OCI-LY1 (cell line): Measurements from ENCODE around the gene APOH.

ENCODE experiments used
- H2AFZ ChIP-seq: fragments of 200-600 bp; sonication (generic), shearing (Covaris generic); 2 replicates; pipeline ENCODE4 v1.6.0; 2014; ENCODE audit warnings: antibody characterized with exemption, mild to moderate bottlenecking, low read length
- H3F3A ChIP-seq: fragments of 200-600 bp; sonication (generic), shearing (Covaris generic); 2 replicates; pipeline ENCODE4 v1.6.0; 2014; ENCODE audit warnings: mild to moderate bottlenecking, antibody characterized with exemption, low read length, moderate library complexity; ENCODE audit not compliant: insufficient read depth
- H3K27ac ChIP-seq: fragments of 200-600 bp; sonication (generic); 2 replicates; pipeline ENCODE4 v1.5.1; 2014; ENCODE audit warnings: low read length, mixed run types, mild to moderate bottlenecking, low read depth; ENCODE audit not compliant: poor library complexity, severe bottlenecking
- H3K27me3 ChIP-seq: fragments of 200-600 bp; sonication (generic); 2 replicates; pipeline ENCODE4 v1.6.0; 2014; ENCODE audit warnings: antibody characterized with exemption, mild to moderate bottlenecking, low read length, moderate library complexity; ENCODE audit not compliant: insufficient read depth
- H3K36me3 ChIP-seq: fragments of 200-600 bp; sonication (generic); 2 replicates; pipeline ENCODE4 v1.6.1; 2014; ENCODE audit warnings: mild to moderate bottlenecking, antibody characterized with exemption, low read length, moderate library complexity, mixed read lengths; ENCODE audit not compliant: insufficient read depth
- H3K4me1 ChIP-seq: fragments of 200-600 bp; sonication (generic); 2 replicates; pipeline ENCODE4 v1.5.1; 2014; ENCODE audit warnings: mild to moderate bottlenecking, low read length, moderate library complexity; ENCODE audit not compliant: insufficient read depth, severe bottlenecking
- H3K4me2 ChIP-seq: fragments of 200-600 bp; sonication (generic), shearing (Covaris generic); 2 replicates; pipeline ENCODE4 v1.6.1; 2014; ENCODE audit warnings: low read length
- H3K4me3 ChIP-seq: fragments of 200-600 bp; sonication (generic); 2 replicates; pipeline ENCODE4 v1.5.1; 2014; ENCODE audit warnings: low read length, low read depth, mild to moderate bottlenecking, mixed read lengths; ENCODE audit not compliant: poor library complexity, severe bottlenecking
- H3K79me2 ChIP-seq: fragments of 200-600 bp; shearing (Covaris generic); 2 replicates; pipeline ENCODE4 v1.6.1; 2016; ENCODE audit warnings: mixed run types, low read length, mixed read lengths; ENCODE audit not compliant: insufficient read depth
- H3K9ac ChIP-seq: fragments of 200-600 bp; sonication (generic), shearing (Covaris generic); 2 replicates; pipeline ENCODE4 v1.6.1; 2014; ENCODE audit warnings: mild to moderate bottlenecking, low read length, mixed read lengths
- H3K9me2 ChIP-seq: fragments of 200-600 bp; sonication (generic), shearing (Covaris generic); 2 replicates; pipeline ENCODE4 v1.6.1; 2014; ENCODE audit warnings: low read depth, mild to moderate bottlenecking, low read length, mixed read lengths
- H3K9me3 ChIP-seq: fragments of 200-600 bp; shearing (Covaris generic); 2 replicates; pipeline ENCODE4 v1.6.1; 2014; ENCODE audit warnings: low read length, mixed read lengths
- H4K20me1 ChIP-seq: fragments of 200-600 bp; sonication (generic), shearing (Covaris generic); 2 replicates; pipeline ENCODE4 v1.6.0; 2016; ENCODE audit warnings: mild to moderate bottlenecking, low read length; ENCODE audit not compliant: insufficient read depth
- EZH2 ChIP-seq: fragments of 200-600 bp; sonication (generic), shearing (Covaris generic); IDR thresholded peaks from 2 replicates; pipeline ENCODE4 v1.8.0; 2017; ENCODE audit warnings: borderline replicate concordance, mixed run types, mild to moderate bottlenecking, antibody characterized with exemption, low read length, moderate library complexity, mixed read lengths
- TF ChIP-seq, protein P1 (sequence below): fragments of 200-600 bp; sonication (generic), shearing (Covaris generic); IDR thresholded peaks from 2 replicates; pipeline ENCODE4 v1.5.1; 2017; ENCODE audit warnings: mild to moderate bottlenecking, antibody characterized with exemption, low read length, moderate library complexity, mixed read lengths

Gene APOH

DNA sequence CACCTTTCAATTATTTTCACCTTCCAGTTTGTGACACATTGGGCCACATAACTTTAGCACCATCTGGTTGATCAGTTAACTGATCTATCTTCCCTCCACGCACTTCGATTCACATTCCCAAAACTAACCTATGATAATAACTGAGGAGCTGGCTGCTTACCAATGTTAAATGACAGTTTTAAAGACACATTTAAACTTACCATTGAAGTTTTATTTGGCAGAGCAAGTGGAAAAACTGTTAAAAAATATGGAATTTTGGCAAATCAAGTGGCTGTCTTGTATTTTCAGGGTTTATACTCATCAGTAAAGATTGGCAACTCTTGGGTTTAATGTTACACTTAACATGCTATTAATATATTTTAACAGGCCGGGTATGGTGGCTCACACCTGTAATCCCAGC is 5.4 kb upstream of the APOH start:
- Histone ChIP-seq H3K36me3 (no peaks in the 10 kb centered on the region), H3K27ac (no peak overlapping the region), H3K27me3 (no peaks in the 10 kb centered on the region), H3K9me3 (no peaks in the 10 kb centered on the region), H3K4me3 (no peak overlapping the region), H3K9ac (no peak overlapping the region), H3K9me2 (no peaks in the 10 kb centered on the region), H3F3A (no peaks in the 10 kb centered on the region), H3K4me1 (no peaks in the 10 kb centered on the region), H3K79me2 (no peaks in the 10 kb centered on the region), H4K20me1 (no peaks in the 10 kb centered on the region), H2AFZ (no peak overlapping the region), H3K4me2 (no peak overlapping the region)
- TF ChIP-seq EZH2 = no peak
- TF ChIP-seq, protein P1, sequence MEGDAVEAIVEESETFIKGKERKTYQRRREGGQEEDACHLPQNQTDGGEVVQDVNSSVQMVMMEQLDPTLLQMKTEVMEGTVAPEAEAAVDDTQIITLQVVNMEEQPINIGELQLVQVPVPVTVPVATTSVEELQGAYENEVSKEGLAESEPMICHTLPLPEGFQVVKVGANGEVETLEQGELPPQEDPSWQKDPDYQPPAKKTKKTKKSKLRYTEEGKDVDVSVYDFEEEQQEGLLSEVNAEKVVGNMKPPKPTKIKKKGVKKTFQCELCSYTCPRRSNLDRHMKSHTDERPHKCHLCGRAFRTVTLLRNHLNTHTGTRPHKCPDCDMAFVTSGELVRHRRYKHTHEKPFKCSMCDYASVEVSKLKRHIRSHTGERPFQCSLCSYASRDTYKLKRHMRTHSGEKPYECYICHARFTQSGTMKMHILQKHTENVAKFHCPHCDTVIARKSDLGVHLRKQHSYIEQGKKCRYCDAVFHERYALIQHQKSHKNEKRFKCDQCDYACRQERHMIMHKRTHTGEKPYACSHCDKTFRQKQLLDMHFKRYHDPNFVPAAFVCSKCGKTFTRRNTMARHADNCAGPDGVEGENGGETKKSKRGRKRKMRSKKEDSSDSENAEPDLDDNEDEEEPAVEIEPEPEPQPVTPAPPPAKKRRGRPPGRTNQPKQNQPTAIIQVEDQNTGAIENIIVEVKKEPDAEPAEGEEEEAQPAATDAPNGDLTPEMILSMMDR = no peak

GRCh38 chr17:66233023-66233753 is 4.0 kb upstream of the APOH start:
- TF ChIP-seq, protein P1 = no peak
- Histone ChIP-seq H2AFZ (no peak overlapping the region), H3K4me1 (no peaks in the 10 kb centered on the region), H3K27ac (no peak overlapping the region), H3K4me3 (no peak overlapping the region), H3K9me2 (no peaks in the 10 kb centered on the region), H3K4me2 (no peak overlapping the region), H3K36me3 (no peaks in the 10 kb centered on the region), H4K20me1 (no peaks in the 10 kb centered on the region), H3K27me3 (no peaks in the 10 kb centered on the region), H3F3A (no peaks in the 10 kb centered on the region), H3K9me3 (no peaks in the 10 kb centered on the region), H3K9ac (no peak overlapping the region), H3K79me2 (no peaks in the 10 kb centered on the region)

- Histone ChIP-seq H3K4me2 (no peak overlapping the region), H3K4me1 (no peaks in the 10 kb centered on the region), H3F3A (no peaks in the 10 kb centered on the region), H2AFZ (no peak overlapping the region), H3K4me3 (no peak overlapping the region), H3K9me2 (no peaks in the 10 kb centered on the region), H3K27ac (no peak overlapping the region), H3K9me3 (no peaks in the 10 kb centered on the region), H3K79me2 (no peaks in the 10 kb centered on the region), H3K36me3 (no peaks in the 10 kb centered on the region), H4K20me1 (no peaks in the 10 kb centered on the region), H3K27me3 (no peaks in the 10 kb centered on the region), H3K9ac (no peak overlapping the region)
- TF ChIP-seq, protein P1 = no peak
- no peak for TF ChIP-seq EZH2
Observed at GRCh38 chr17:66230922-66231591, 1.8 kb upstream of the APOH start.
